Activated T-cell treated with anti-CD3 and anti-CD28 coated beads for 4 hours (primary cell): ENCODE data around the gene SLC39A6.
"Not testable (repeated sequence)": the region's sequence is repeated elsewhere in the genome, so short reads cannot be mapped to it uniquely, and the experiment has no call there.

Experiments used
- DNase-seq: peaks from one replicate; pipeline ENCODE4 v3.0.0-alpha.2; 2020

SLC39A6 gene

GRCh38 chr18:36132756-36133155, 3.6 kb upstream of the SLC39A6 start:
- DNase-seq, result no peak

DNA sequence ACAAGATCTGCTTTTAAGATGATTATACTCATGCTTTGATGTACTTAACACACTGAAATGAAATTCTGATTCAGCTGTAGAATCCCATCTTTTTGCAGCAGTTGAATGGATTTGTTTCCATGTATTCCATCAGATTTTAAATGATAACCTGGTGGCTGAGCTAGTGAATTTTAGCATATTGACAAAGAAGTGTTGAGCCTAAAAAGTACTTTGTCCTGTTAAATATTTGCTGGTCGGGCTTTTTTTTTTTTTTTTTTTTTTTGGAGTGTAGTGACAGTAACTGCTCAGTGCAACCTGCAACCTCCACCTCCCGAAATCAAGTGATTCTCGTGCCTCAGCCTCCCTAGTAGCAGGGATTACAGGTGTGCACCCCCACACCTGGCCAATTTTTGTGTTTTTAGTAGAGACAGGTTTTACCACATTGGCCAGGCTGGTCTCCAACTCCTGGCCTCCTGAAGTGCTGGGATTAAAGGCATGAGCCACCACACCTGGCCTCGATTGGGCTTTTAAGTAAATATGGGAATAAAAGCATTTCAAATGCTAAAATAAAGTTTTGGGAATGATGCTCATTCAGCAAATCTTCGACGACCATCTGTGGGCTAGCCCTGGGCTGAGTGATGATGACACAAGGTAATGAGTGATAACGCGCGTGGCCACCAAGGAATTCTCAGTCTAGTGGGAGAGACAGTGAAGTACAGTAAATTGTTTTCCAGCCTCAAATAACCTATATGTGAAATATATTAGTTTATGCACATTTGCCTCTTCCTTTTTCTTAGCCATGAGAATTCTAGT, 2.7 kb upstream of the SLC39A6 start:
- DNase-seq, result no peak

DNA sequence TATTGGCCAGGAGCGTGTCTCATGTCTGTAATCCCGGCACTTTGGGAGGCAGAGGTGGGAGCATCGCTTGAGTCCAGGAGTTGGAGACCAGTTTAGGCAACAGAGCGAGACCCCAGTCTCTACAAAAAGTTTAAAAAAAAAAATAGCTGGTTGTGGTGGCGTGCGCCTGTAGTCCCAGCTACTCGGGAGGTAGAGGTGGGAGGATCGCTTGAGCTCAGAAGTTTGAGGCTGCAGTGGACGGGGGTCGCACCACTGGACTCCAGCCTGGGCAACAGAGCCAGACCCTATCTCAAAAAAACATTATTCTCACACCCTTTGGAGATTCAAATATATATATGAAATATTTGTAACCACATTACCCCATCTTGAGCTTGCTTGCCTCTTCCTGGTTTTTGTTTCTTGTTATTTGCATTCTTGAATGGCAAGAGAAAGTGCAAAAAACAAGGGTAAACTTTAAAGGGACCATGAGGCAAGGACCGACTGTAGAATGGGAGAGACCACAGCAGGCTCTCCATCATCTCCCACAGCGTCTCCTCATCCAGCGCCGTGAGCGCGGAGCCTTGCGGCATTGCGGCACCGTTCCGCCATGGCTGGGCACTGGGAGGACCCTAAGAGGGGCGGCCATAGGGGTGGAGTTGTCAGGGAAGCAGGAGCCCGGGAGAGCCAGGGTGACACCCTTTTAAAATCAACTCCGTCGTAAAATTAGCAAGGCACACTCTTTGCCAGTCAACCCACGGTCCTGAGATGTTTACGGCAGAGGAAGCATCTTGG, 1.9 kb upstream of the SLC39A6 start:
- DNase-seq, result no peak

GRCh38 chr18:36130039-36130831, 1.1 kb upstream of the SLC39A6 start:
- DNase-seq, result no peak

DNA sequence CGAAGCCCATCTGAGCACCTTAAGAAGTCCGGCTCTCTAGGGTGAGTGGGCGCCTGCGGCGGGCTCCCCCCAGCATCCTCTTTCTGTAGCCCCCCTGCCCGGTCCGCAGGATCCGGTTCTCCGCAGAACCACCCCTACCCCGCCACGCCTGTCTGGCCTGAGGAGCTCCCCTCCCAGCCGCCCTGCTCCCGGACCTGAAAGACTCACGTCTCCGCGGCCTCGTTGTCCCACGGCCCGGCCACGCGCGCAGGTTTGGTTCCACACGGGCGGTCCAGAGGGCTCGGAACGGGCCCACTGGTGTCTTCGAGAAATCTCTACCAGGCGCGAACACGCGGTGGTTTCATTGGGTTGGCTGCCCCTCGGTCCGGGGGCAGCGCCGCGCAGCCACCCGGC, 237 bp downstream of the SLC39A6 start:
- DNase-seq, result no peak

DNA sequence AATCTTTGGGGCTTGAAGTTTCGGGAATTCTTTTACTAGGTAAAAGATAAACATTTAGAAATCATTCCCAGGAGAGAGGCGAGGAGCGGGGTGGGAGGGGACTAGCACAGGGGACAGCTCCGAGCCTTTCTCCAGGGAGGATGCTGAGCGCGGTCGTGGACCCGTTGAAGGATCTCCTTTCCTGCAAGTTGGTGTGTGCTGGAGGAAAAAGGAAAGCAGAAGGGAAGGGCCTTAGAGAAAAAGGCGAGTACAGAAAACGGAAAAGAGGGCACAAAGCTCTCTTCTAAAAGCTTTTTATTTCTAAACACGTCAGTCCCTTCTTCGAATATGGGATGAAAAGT, 640 bp downstream of the SLC39A6 start:
- no peak for DNase-seq

DNA sequence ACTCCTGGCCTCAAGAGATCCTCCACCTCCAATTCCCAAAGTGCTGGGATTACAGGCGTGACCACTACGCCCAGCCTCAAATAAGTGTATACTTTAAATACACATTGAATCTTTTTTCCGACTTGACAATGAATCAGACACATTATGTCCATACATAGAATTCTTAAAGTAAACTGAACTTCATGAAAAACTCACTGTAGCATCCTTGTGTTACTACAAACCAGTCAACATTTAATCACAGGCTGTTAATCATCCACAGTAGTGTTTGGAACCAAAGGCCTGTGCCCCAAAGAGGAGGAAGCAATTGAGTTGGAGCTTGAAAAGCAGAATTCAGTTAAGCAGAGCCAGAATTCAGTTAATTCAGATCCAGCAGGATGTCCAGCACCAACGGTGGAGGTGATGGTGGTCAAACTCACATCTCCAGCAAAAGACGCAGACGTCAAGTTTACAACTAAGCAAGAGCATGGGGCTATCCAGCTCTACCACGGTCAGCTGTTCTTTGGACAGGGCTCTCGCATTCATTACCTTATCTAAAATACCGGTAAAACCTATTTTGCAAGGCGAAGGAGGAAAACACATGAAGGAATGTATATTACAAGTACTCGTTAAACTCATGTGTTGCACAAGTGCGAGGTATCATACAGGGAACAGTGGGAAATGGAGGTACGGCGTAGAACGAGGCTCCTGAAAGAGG, 1.2 kb downstream of the SLC39A6 start:
- DNase-seq, result no peak

GRCh38 chr18:36126668-36127067, 2.5 kb downstream of the SLC39A6 start:
- DNase-seq, result no peak

GRCh38 chr18:36124841-36125240, 4.3 kb downstream of the SLC39A6 start:
- no peak for DNase-seq

DNA sequence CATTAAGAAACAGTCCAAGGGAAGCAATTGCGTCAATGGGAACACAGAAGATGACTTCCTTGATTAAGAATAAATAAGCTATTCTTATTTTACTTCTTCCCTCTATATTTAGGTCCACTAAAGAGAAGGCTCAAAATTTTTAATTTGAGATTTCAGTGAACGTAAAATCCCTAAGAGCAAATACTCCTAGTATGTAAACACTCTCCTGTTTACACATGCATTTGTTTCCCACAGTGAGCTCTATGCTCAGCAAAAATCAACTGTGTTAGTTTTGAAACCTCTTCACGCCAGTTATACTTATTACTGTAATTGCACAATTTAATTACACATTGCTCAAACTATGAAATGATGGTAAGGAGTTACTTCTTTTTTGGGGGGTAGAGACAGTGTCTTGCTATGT, 8.8 kb downstream of the SLC39A6 start:
- no peak for DNase-seq

- DNase-seq, result not testable (repeated sequence)
Measured at GRCh38 chr18:36116771-36117170, 12.4 kb downstream of the SLC39A6 start.

GRCh38 chr18:36114738-36115137, 14.4 kb downstream of the SLC39A6 start:
- DNase-seq, result no peak

DNA sequence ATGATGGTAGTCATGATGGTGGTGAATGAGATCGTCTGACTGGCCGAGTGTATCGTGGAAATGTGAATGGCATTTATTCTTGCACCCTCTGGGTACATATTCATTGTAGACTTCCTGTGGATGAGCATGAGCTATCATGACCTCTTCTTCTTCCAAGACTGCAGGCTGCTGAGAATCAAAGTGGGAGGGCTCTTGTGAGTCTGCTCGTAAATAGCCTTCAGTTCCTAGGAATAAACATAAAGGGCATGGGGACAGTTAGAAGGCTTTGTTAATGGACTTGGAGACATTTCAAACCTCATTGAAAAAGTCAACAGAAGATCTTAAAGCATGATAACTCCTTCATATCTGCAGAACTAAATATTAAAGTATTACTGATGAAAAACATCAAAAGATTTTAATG, 14.9 kb downstream of the SLC39A6 start:
- no peak for DNase-seq

GRCh38 chr18:36112302-36112701, 16.8 kb downstream of the SLC39A6 start:
- DNase-seq, result no peak

DNA sequence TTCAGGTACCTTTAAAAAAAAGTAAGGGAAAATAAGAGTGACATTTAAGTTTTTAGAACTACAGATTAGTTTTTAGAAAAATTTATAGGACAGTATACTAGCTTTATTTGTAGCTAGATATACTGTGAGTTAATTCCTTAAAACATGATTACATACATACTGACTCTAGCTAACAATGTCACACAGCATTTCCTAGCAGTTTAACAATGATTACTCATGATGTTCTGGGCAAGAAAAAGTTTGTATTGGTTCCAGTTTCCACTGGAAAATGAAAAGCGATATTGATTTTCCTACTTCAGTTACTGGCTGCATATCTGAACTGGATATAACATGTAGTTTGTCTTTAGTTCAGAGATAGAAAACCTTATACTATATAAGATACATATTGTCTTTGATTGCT, 19.4 kb downstream of the SLC39A6 start:
- DNase-seq, result no peak

DNA sequence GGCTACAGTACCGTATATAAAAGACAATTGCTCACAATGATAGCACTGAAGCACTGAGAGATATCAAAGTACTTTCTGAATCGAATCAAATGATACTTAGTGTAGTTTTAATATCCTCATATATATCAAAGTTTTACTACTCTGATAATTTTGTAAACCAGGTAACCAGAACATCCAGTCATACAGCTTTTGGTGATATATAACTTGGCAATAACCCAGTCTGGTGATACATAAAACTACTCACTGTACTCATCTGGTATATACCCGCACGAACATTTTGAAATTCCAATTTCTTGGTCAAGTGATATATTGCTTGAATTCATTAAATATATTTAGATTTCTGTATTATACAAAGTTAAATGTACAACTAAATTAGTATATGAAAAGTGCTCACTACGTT, 20.5 kb downstream of the SLC39A6 start:
- no peak for DNase-seq

DNA sequence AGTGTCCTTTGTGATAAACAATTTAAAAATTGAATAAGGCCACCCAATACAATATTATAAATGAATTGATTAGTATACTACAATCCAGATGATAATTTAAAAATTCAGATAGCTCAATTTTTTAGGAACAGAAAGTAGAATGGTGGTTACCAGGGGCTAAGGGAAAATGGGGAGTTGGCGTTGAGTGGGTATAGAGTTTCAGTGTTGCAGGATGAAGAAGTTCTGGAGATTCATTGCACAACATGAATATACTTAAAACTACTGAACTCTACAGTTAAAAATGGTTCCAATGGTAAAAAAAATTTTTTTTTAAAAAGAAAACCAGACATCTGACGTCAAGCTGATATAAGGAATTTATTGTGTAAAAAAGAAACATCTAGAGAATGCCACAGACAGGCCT, 20.9 kb downstream of the SLC39A6 start:
- DNase-seq, result no peak

DNA sequence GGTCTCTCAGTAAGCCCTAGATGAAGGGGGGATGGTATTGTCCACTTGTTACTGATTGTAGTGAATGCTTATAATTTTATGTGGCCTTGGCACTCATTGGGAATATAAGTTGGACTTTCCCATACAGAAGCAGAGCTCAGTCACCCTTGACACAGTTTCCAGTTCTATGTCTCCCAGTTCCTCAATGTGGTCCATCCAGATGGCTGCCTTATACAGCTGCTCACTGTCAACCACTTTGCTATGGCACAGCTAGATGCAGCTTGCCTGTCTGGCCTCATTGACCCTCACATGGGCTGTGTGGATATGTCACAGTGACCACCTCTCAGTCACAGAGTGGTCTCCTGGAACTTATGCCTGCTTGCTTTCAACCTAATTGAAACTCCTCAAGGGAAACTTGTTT, 21.7 kb downstream of the SLC39A6 start:
- no peak for DNase-seq

DNA sequence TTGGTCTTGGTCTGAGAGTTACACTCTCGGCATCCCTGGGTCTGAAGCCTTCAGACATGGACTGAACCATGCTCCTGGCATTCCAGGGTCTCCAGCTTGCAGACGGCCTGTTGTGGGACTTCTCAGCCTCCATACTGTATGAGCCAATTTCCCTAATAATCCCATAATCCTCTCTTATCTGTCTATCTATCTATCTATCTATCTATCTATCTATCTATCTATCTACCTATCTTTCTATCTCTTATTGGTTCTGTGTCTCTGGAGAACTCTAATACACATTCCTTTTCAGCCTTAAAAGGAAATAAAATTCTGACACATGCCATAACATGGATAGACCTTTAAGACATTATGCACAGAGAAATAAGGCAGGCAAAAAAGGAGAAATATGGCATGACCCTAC, 24.4 kb downstream of the SLC39A6 start:
- no peak for DNase-seq

- DNase-seq, result no peak
Measured at GRCh38 chr18:36101943-36102342, 27.2 kb downstream of the SLC39A6 start.

- no peak for DNase-seq
Measured at GRCh38 chr18:36099311-36099710, 29.8 kb downstream of the SLC39A6 start.

DNA sequence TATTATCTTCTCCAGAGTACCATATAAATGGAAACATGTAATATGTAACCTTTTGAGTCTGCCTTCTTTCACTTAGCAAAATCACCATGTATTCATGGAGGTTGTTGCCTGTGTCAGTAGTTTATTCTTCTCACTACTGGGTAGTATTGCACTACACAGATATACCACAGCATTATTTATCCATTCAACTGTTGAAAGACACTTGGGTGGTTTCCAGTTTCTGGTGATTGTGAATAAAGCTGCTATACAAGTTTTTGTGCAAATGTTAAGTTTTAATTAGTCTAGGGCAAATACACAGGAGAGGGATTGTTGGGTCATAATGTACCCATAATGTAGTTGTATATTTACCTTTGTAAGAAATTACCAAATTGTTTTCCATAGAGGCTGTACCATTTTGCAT, 32.2 kb downstream of the SLC39A6 start:
- DNase-seq, result no peak

- DNase-seq, result no peak
Measured at GRCh38 chr18:36095936-36096519, 33.1 kb downstream of the SLC39A6 start.
